SKM-1 (cell line): ENCODE data around the gene PIM2.
"Not testable (repeated sequence)": the region's sequence is repeated elsewhere in the genome, so short reads cannot be mapped to it uniquely, and the experiment has no call there.

Experiments used
- DNase-seq: peaks from one replicate; lab custom pipeline; 2025; ENCODE audit not compliant: unreplicated experiment; lab: John Stamatoyannopoulos, UW

The PIM2 gene

GRCh38 chrX:48876944-48877343 is 41.9 kb downstream of the PIM2 start:
- DNase-seq: not testable (repeated sequence)

- DNase-seq: not testable (repeated sequence)
Observed at GRCh38 chrX:48872017-48872416, 46.8 kb downstream of the PIM2 start.

- DNase-seq: no peak
Observed at GRCh38 chrX:48864210-48864609, 54.6 kb downstream of the PIM2 start.
